Peyer's patch (tissue), 4 donors: ENCODE results near the gene AFDN. TPM values are rescaled to one million over a fixed set of nuclear protein-coding genes. Genes with fewer than 3 reads are reported as not detected.
A peak's percentile ranks its signal among the peaks of the same experiment; 100 is the strongest.

Experiments
- DNase-seq, 3 donors: peaks; one replicate each; pipeline ENCODE4 v3.0.0-alpha.2; 2017 to 2019
- H3K27ac ChIP-seq, 4 donors: fragments of 200-600 bp; sonication (generic); one replicate each; pipeline ENCODE4 v1.5.1; 2016 to 2019
- H3K27me3 ChIP-seq, 2 donors: fragments of 200-600 bp; sonication (generic); one replicate each; pipeline ENCODE4 v1.5.1; 2019
- H3K36me3 ChIP-seq, 3 donors: fragments of 200-600 bp; sonication (generic); one replicate each; pipeline ENCODE4 v1.5.1; 2016 to 2019
- H3K4me1 ChIP-seq, 4 donors: fragments of 200-600 bp; sonication (generic); one replicate each; pipeline ENCODE4 v1.5.1; 2016 to 2019
- H3K4me3 ChIP-seq, 4 donors: fragments of 200-600 bp; sonication (generic); 1 replicate in 3 of 4; 2 replicates in 1 of 4; pipeline ENCODE4 v1.5.1; 2016 to 2019; ENCODE audit warnings: mild to moderate bottlenecking in 1 of 4
- H3K9me3 ChIP-seq, 4 donors: fragments of 200-600 bp; sonication (generic); one replicate each; pipeline ENCODE4 v1.5.1; 2016 to 2019; ENCODE audit warnings: mild to moderate bottlenecking in 1 of 4
- CTCF ChIP-seq, 6 experiments: fragments of 450-650 bp in 4 of 6; fragments of 200-600 bp in 2 of 6; sonication (generic) in 1 of 6; IDR thresholded peaks; one replicate each; pipeline ENCODE4 v1.5.1; 2017 to 2019; ENCODE audit warnings: antibody characterized with exemption in 6 of 6, mild to moderate bottlenecking in 3 of 6, moderate library complexity in 1 of 6
- POLR2A ChIP-seq, 2 donors: fragments of 450-650 bp; IDR thresholded peaks; one replicate each; pipeline ENCODE4 v1.5.1; 2017; ENCODE audit warnings: antibody characterized with exemption in 2 of 2, mild to moderate bottlenecking in 2 of 2, moderate library complexity in 2 of 2
- total RNA-seq, 4 donors: library from RNA; depleted of rRNA; stranded (reverse); fragments of >200 nt; gene quantifications; one replicate each; pipeline ENCODE4 v1.1.0, GENCODE V29; 2016

Gene AFDN
- total RNA-seq, 4 donors from 2014 or later = 265 to 326 (median 313) TPM

DNA sequence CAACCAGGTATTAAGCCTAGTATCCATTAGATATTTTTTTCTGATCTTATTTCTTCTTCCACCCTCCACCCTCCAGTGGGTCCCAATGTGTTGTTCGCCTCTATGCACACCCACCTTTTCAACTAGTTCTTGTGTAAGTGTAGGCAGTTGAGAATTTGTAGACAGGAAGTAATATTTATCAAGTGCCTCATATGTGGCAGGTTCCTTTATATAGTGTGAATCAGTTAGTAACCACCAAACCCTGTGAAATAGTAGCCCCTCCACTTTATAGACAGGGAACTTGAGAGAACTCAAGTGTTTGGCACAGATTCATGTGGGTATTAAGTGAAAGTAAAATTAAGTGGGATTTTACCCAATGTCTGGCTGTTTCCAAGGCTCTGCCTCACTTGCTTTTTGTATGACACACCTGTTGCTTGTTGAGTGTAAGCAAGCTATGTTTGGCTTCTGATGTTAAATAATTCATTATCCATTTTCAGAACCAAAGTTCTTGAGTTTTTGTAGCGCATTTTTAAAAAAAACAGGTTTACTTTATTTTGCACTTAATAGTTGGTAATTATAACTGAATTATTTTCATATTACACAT lies 24.8 kb downstream of the AFDN start:
- no peak for DNase-seq
- Histone ChIP-seq H3K4me1 (no peaks in the 10 kb centered on the region), H3K36me3 (no peaks in the 10 kb centered on the region), H3K4me3 (no peak overlapping the region), H3K27ac (no peak overlapping the region), H3K9me3 (no peaks in the 10 kb centered on the region), H3K27me3 (no peaks in the 10 kb centered on the region)
- TF ChIP-seq CTCF (IDR thresholded peaks at IDR 0.05) = no peak
- no peak for TF ChIP-seq POLR2A (IDR thresholded peaks at IDR 0.05)

- Histone ChIP-seq H3K36me3 (no peaks in the 10 kb centered on the region), H3K9me3 (no peaks in the 10 kb centered on the region), H3K27me3 (no peaks in the 10 kb centered on the region), H3K27ac (peak overlapping the region in 1 of 4 donors; percentile 20), H3K4me1 (no peaks in the 10 kb centered on the region), H3K4me3 (no peak overlapping the region)
- TF ChIP-seq POLR2A (IDR thresholded peaks at IDR 0.05) (no peak), CTCF (IDR thresholded peaks at IDR 0.05) (no peak)
- no peak for DNase-seq
These were observed 29.2 kb downstream of the AFDN start for GRCh38 chr6:167855825-167856425.

DNA sequence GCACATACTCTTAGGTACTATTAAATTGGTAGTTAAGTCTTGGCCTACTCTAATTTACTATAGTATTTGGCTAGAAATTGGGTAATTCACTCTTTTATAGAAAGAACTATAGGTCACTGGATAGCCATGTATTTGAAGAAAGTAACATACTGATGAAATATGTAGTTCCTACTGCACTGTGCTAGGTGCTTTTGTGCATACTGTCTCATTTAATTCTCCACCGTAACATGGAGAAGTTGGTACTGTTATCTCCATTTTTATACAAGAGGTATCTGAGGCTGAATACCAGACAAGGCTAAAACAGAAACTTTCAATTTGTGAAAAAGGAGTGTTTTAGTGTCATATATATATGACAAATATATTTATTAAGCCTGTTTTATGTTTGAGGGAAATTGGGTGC lies 29.8 kb downstream of the AFDN start:
- Histone ChIP-seq H3K4me3 (no peak overlapping the region), H3K27me3 (no peaks in the 10 kb centered on the region), H3K36me3 (no peaks in the 10 kb centered on the region), H3K4me1 (no peaks in the 10 kb centered on the region), H3K9me3 (no peaks in the 10 kb centered on the region), H3K27ac (peak overlapping the region in 1 of 4 donors; percentile 20)
- no peak for DNase-seq
- TF ChIP-seq POLR2A (IDR thresholded peaks at IDR 0.05) (no peak), CTCF (IDR thresholded peaks at IDR 0.05) (no peak)

- peak overlapping the region in 1 of 4 donors; percentile 20 for H3K27ac ChIP-seq
- H3K9me3 ChIP-seq = no peaks in the 10 kb centered on the region
- no peaks in the 10 kb centered on the region for H3K27me3 ChIP-seq
- H3K4me1 ChIP-seq = no peaks in the 10 kb centered on the region
- DNase-seq = no peak
- H3K4me3 ChIP-seq = no peak overlapping the region
- TF ChIP-seq POLR2A (IDR thresholded peaks at IDR 0.05) (no peak), CTCF (IDR thresholded peaks at IDR 0.05) (no peak)
- H3K36me3 ChIP-seq = no peaks in the 10 kb centered on the region
These were observed 30.4 kb downstream of the AFDN start for GRCh38 chr6:167856999-167857660.

- Histone ChIP-seq H3K27me3 (no peaks in the 10 kb centered on the region), H3K27ac (peak overlapping the region in 1 of 4 donors; percentile 4)
These were observed 31.4 kb downstream of the AFDN start for GRCh38 chr6:167858086-167858591.

More at GRCh38 chr6:167858086-167858591, 31.4 kb downstream of the AFDN start:
- no peak overlapping the region for H3K4me3 ChIP-seq
- no peaks in the 10 kb centered on the region for H3K4me1 ChIP-seq
- H3K9me3 ChIP-seq = no peaks in the 10 kb centered on the region
- H3K36me3 ChIP-seq = no peaks in the 10 kb centered on the region
- no peak for DNase-seq
- TF ChIP-seq POLR2A (IDR thresholded peaks at IDR 0.05) (no peak), CTCF (IDR thresholded peaks at IDR 0.05) (no peak)
